ENCODE data around the gene FBN2.
A peak's percentile ranks its signal among the peaks of the same experiment; 100 is the strongest.
"Not testable (repeated sequence)": the region's sequence is repeated elsewhere in the genome, so short reads cannot be mapped to it uniquely, and the experiment has no call there.

FBN2 gene

GRCh38 chr5:128405159-128405558, 132.9 kb downstream of the FBN2 start:
- Mint-ChIP-seq H3K27ac (peak overlapping the region; percentile 52), H3K27me3 (ENCODE audit: low read depth, poor library complexity) (no peaks in the 10 kb centered on the region), H3K36me3 (ENCODE audit: low read depth) (peaks cover 80% of the 10 kb centered on the region), H3K4me3 (no peak overlapping the region), H3K4me1 (peaks cover 17% of the 10 kb centered on the region), H3K9me3 (peaks cover 5% of the 10 kb centered on the region)
- DNase-seq, result no peak
- no peak for TF ChIP-seq CTCF (IDR thresholded peaks at IDR 0.05)

GRCh38 chr5:128403333-128403732, 134.7 kb downstream of the FBN2 start:
- no peaks in the 10 kb centered on the region for H3K27me3 Mint-ChIP-seq (ENCODE audit: low read depth, poor library complexity)
- peaks cover 89% of the 10 kb centered on the region for H3K36me3 Mint-ChIP-seq (ENCODE audit: low read depth)
- H3K27ac Mint-ChIP-seq, result no peak overlapping the region
- no peak for TF ChIP-seq CTCF (IDR thresholded peaks at IDR 0.05)
- H3K9me3 Mint-ChIP-seq, result peaks cover 5% of the 10 kb centered on the region
- H3K4me3 Mint-ChIP-seq, result no peak overlapping the region
- H3K4me1 Mint-ChIP-seq, result peaks cover 12% of the 10 kb centered on the region
- no peak for DNase-seq

DNA sequence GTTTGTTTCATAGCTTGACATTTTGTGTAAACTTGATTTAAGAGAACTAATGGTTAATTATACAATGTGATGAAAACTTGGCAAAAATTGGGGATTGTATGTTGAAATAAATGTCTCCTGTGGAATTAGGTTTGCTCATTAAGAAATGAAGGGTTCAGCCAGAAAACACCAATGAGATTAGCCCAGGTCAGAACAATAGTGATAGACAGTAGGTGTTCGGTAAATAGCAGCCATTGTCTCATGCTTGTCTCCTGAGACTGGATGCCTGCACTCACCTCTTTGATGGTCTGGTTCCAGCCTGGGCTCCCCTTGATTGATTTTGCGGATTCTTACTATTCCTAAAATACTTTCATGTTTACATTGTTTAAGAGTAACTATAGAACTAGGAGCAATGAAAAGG, 135.5 kb downstream of the FBN2 start:
- no peak for DNase-seq
- peaks cover 5% of the 10 kb centered on the region for H3K9me3 Mint-ChIP-seq

GRCh38 chr5:128400766-128401165, 137.3 kb downstream of the FBN2 start:
- not testable (repeated sequence) for DNase-seq; H3K27ac Mint-ChIP-seq; H3K27me3 Mint-ChIP-seq (ENCODE audit: low read depth, poor library complexity); H3K4me3 Mint-ChIP-seq; H3K9me3 Mint-ChIP-seq
- peaks cover 12% of the 10 kb centered on the region for H3K4me1 Mint-ChIP-seq
- peaks cover 89% of the 10 kb centered on the region for H3K36me3 Mint-ChIP-seq (ENCODE audit: low read depth)

More for the DNA sequence above, 135.5 kb downstream of the FBN2 start:
- peaks cover 92% of the 10 kb centered on the region for H3K36me3 Mint-ChIP-seq (ENCODE audit: low read depth)
- peaks cover 12% of the 10 kb centered on the region for H3K4me1 Mint-ChIP-seq
- H3K4me3 Mint-ChIP-seq, result no peak overlapping the region
- TF ChIP-seq CTCF (IDR thresholded peaks at IDR 0.05), result no peak
- no peaks in the 10 kb centered on the region for H3K27me3 Mint-ChIP-seq (ENCODE audit: low read depth, poor library complexity)
- no peak overlapping the region for H3K27ac Mint-ChIP-seq

DNA sequence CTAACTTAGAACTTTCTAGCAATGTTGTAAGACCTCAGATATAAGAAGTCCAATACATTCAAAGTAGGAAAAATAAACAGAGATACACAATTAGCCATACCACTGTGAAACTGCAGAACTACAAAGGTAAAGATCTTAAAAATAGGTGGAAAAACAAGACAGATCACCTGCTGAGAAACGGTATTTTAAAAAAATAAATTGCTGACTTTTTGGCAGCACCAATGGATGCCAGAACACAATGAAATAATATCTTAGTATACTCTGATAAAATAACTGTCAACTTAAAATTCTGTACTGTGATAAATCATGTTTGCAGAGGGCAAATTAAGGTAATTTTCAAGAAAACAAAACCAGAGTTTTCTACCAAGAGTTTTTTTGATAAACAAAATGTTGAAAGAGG, 138.9 kb downstream of the FBN2 start:
- Mint-ChIP-seq H3K36me3 (ENCODE audit: low read depth) (peaks cover 89% of the 10 kb centered on the region), H3K4me1 (no peaks in the 10 kb centered on the region), H3K27me3 (ENCODE audit: low read depth, poor library complexity) (no peaks in the 10 kb centered on the region), H3K27ac (peak overlapping the region; percentile 83), H3K9me3 (peaks cover 5% of the 10 kb centered on the region), H3K4me3 (no peak overlapping the region)
- no peak for TF ChIP-seq CTCF (IDR thresholded peaks at IDR 0.05)
- DNase-seq, result no peak

DNA sequence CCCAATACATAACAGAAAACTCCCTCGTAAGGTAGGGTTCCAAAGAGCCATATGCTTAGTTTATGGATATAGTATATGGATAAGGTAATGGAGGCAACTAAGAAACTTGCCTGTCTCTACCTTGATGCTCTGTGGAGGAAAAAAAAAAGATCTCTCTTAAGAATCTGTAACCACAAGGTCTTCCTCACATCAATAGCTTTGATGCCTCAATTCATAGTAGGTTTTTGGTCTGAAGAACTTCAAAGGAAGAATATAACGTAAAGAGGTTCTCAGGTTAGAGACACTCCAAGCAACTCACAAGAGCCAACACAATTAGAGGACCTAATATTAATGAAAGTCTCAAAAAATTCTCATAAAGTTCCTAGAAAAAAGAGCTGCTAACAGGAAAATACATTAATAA, 140.2 kb downstream of the FBN2 start:
- peaks cover 87% of the 10 kb centered on the region for H3K36me3 Mint-ChIP-seq (ENCODE audit: low read depth)
- no peaks in the 10 kb centered on the region for H3K27me3 Mint-ChIP-seq (ENCODE audit: low read depth, poor library complexity)
- peaks cover 5% of the 10 kb centered on the region for H3K9me3 Mint-ChIP-seq
- TF ChIP-seq CTCF (IDR thresholded peaks at IDR 0.05), result no peak
- no peak for DNase-seq
- no peaks in the 10 kb centered on the region for H3K4me1 Mint-ChIP-seq
- H3K27ac Mint-ChIP-seq, result no peak overlapping the region
- no peak overlapping the region for H3K4me3 Mint-ChIP-seq

Data from nephron progenitor cell (in vitro differentiated cells).